Fibroblast of skin of right biceps (primary cell): ENCODE measurements around the gene SCAMP2.
A peak's percentile ranks its signal among the peaks of the same experiment; 100 is the strongest.

Source experiments
- DNase-seq: peaks from one replicate; pipeline ENCODE4 v3.0.0-alpha.2; 2013

Gene SCAMP2

DNA sequence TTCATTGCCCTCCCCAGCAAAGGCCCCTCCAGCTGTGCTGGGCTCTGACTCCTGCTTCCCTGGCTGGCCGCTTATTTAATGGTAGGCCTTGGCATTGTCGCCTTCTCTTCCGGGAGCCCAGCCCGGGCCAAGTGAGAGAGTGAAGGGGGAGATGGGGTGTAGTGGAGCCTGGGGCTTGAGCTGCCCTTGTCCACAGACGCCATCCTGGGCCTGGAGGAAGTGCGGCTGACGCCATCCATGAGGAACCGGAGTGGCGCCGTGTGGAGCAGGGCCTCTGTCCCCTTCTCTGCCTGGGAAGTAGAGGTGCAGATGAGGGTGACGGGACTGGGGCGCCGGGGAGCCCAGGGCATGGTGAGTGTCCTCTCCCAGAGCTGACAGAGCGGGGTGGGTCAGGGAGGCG lies 57.2 kb downstream of the SCAMP2 start:
- DNase-seq = no peak

DNA sequence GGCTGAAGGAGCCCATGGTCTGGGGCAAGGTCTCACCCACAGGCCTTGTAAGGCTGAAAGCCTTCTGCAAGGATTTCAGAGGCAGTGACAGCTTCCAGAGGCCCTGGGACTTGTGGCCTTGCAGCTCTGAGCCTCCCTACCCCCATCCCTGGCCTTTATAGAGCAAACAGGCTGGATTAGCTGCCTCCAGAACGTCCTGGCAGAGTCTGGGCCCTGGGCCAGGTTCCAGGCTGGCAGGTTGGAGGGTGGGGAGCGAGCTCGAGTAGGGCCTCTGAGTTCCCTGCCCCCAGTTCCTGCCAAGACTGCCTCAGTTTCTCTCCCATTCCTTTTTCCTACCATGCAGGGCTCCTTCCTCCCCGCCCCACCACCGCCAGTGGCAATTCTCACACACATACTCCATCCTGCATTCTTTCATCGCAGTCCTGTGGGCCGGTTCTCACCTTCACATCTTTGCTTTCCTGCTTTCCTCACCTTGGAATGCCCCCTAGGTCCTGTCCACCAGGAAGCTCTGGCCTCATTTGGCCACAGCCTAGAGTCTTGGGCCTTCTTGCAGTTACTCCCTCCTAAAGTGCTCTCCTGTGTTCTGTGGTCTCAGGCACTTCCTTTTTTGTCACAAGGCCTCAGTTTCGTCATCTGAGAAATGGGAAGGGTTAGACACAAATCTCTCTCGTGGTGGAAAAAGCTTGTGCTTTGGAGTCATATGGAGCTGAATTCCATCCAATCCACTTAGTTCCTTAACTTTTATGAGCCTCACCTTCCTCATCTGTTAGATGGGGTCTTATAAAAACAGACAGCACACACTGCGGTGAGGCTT lies 57.8 kb downstream of the SCAMP2 start:
- DNase-seq = no peak

- no peak for DNase-seq
These were observed 60.6 kb downstream of the SCAMP2 start, which contains the start of gene LMAN1L for GRCh38 chr15:74812533-74812932. Gene LMAN1L, plus strand, starts transcription at chr15:74812835. Its CDS starts 20 bp downstream, at chr15:74812855.

GRCh38 chr15:74809956-74810355 lies 63.2 kb downstream of the SCAMP2 start:
- peak; percentile 47 for DNase-seq

DNA sequence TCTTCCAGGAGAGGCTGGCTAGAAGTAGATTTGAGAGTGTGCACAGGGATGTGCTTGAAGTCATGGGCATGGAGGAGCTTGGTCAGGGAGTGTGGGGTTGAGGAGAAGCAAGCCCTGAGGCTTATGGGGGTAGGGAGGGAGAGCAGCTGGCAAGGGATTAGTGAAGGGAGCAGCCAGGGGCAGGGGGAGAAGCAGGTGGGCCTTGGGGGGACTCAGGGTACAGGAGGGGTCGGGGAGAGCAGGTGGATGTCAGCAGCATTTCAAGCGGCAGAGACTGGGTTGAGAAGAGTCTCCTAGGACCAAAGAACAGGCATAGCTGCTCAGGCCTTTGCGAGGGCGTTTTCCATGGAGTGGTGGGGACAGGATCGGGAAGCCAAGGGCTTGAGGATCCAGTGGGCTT lies 63.9 kb downstream of the SCAMP2 start:
- no peak for DNase-seq

- DNase-seq = no peak
These were observed 64.3 kb downstream of the SCAMP2 start for GRCh38 chr15:74808840-74809229.

DNA sequence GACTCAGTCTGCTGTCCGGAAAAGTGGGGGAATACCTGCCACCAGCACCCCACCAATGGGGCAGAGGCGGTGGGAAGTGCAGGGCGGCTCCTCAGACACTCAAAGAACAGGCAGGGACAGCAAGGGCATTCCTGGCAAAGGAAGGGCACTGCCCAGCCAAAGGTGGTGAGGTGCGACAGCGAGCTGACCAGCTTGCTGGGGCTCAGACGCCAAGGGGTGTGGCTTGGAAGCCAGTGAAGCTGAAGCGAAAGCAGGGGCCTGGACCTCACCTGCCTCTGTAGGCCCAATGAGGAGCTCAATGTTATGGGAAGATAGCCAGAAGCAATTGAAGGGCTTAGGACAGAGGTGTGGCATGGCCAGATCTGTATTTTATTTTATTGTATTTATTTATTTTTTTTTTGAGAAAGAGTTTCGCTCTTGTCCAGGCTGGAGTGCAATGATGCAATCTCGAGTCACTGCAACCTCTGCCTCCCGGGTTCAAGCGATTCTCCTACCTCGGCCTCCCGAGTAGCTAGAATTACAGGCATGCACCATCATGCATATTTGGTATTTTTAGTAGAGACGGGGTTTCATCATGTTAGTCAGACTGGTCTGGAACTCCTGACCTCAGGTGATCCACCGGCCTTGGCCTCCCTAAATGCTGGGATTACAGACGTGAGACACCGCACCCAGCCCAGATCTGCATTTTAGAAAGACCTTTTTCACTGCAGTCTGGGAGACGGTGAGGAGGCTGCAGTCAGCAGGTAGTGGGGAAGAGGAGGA lies 64.9 kb downstream of the SCAMP2 start:
- no peak for DNase-seq

GRCh38 chr15:74807282-74807681 lies 65.9 kb downstream of the SCAMP2 start:
- no peak for DNase-seq

GRCh38 chr15:74804935-74805334 lies 68.2 kb downstream of the SCAMP2 start:
- DNase-seq = no peak

- no peak for DNase-seq
These were observed 70.2 kb downstream of the SCAMP2 start for GRCh38 chr15:74802862-74803447.

- DNase-seq = no peak
These were observed 70.9 kb downstream of the SCAMP2 start for GRCh38 chr15:74802290-74802689.

GRCh38 chr15:74801311-74801997 lies 71.7 kb downstream of the SCAMP2 start:
- DNase-seq = no peak

DNA sequence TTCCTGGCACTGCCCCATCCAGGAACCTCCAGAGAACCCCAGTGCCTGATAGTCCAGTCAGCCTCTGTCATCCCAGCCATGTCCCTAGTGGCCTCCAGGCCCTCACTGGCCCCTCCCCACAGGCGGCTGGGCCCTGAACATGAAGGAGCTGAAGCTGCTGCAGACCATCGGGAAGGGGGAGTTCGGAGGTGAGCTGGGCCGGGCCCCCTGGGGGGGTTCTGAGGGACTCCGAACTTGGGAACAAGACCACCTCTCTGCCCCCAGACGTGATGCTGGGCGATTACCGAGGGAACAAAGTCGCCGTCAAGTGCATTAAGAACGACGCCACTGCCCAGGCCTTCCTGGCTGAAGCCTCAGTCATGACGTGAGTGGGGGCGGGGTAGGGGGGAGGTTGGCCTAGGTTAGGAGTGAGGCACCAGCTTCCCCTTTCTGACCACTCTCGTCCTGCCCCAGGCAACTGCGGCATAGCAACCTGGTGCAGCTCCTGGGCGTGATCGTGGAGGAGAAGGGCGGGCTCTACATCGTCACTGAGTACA lies 72.5 kb downstream of the SCAMP2 start:
- no peak for DNase-seq

GRCh38 chr15:74799856-74800558 lies 73.2 kb downstream of the SCAMP2 start:
- DNase-seq = peak; percentile 50

- no peak for DNase-seq
These were observed 73.8 kb downstream of the SCAMP2 start for GRCh38 chr15:74799255-74799855.

DNA sequence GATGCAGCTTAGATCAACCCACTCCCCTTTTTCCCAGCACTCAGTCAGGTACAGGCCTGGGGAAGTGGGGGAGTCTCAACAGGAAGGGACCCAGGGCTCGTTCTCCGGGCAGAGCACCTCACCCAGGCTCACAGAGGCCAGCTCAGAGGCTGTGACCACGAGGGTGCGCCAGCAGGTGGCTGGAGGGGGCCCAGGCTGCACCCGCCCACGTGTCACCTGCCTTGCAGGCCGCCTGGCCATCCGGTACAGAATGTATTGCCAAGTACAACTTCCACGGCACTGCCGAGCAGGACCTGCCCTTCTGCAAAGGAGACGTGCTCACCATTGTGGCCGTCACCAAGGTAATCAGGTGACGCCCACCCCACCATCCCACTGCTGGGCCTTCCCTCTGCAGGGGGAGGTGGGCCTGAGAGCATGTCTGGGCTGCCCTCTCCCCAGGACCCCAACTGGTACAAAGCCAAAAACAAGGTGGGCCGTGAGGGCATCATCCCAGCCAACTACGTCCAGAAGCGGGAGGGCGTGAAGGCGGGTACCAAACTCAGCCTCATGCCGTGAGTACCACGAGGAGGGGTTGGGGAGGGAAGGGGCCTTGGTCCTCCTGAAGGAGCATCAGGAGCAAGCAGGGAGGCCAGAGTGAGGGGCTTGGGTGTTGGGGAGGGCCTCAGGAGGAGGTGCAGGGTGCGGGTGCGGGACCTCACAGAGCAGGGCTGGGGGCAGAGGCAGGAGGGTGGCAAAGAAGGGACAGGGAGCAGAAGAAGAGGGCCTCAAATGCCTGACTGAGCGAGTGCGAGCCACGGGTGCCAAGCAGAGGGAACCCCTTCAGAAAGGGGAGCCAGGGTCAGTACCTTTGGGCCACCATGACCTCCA lies 74.5 kb downstream of the SCAMP2 start:
- no peak for DNase-seq

DNA sequence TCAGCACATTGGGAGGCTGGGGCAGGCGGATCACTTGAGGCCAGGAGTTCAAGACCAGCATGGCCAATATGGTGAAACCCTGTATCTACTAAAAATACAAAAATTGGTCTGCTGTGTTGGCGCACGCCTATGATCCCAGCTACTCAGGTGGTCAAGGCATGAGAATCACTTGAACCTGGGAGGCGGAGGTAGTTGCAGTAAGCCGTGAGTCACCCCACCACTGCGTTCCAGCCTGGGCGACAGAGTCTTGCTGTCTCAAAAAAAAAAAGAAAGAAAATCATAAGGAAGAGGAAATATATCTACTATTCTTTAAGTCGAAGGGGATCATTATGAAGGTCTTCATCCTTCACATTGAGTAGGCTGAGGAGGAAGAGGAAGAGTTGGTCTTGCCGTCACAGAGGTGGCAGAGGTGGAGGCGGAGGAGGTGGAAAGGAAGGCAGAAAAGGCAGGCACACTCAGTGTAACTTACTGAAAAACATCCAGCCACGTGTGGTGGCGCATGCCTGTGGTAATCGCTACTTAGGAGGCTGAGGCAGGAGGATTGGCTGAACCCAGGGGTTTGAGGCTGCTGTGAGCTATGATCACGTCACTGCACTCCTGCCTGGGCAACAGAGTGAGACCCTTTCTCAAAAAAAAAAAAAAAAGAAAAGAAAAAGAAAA lies 77.1 kb downstream of the SCAMP2 start:
- no peak for DNase-seq

GRCh38 chr15:74794970-74795349 lies 78.2 kb downstream of the SCAMP2 start:
- DNase-seq = no peak

DNA sequence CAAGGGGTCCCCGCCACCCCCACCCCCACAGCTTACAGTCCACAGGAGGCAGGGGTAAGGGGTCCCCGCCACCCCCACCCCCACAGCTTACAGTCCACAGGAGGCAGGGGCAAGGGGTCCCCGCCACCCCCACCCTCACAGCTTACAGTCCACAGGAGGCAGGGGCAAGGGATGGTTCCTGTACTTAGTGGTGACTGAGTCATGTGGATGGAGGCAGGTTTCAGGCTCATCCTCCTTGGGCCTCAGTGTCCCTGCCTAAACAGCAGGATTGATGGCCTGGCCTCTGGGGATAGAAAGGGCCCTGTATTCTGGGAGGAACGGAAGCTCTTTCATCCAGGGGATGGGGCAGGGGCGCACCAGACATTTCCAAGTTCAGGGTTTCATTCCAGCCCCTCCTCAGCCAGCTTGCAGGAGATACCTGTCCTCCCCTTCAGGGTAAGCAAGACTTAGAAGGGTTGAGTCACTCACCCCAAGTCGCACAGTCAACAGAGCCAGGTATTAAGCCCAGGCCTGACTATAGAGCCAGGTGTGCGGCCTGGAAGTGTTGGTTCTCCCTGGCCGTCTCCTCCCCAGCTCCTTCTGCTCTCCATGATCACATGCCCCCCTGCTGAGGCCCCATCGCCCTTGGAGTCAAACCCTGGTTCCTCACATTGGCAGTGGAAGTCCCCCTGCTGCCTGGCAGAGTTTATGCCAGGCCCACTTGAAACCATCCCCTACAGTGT lies 78.8 kb downstream of the SCAMP2 start:
- DNase-seq = no peak
